IMR-90 (cell line): ENCODE results near the gene TMSB10.

ENCODE experiments used
- CEBPB ChIP-seq: IDR thresholded peaks from 2 replicates; pipeline ENCODE4 v1.6.1; 2012; ENCODE audit warnings: low read depth, low read length, improper control_type of control experiment
- CHD1 ChIP-seq: IDR thresholded peaks from 2 replicates; pipeline ENCODE4 v1.6.1; 2012; ENCODE audit warnings: low read depth, low read length, improper control_type of control experiment
- FOS ChIP-seq: fragments of 150-350 bp; IDR thresholded peaks from 2 replicates; pipeline ENCODE4 v1.6.1; 2016; ENCODE audit warnings: low read depth, low read length
- MAFK ChIP-seq: IDR thresholded peaks from 2 replicates; pipeline ENCODE4 v1.6.1; 2012; ENCODE audit warnings: low read depth, low read length, improper control_type of control experiment
- MAZ ChIP-seq: IDR thresholded peaks from 2 replicates; pipeline ENCODE4 v1.6.1; 2012; ENCODE audit warnings: low read depth, mild to moderate bottlenecking, low read length, improper control_type of control experiment, moderate library complexity, borderline replicate concordance
- MXI1 ChIP-seq: IDR thresholded peaks from 2 replicates; pipeline ENCODE4 v1.6.1; 2012; ENCODE audit warnings: low read depth, mild to moderate bottlenecking, low read length, moderate library complexity, borderline replicate concordance
- POLR2A ChIP-seq: IDR thresholded peaks from 2 replicates; pipeline ENCODE4 v1.6.1; 2012; ENCODE audit warnings: mild to moderate bottlenecking, low read depth, low read length
- RCOR1 ChIP-seq: IDR thresholded peaks from 2 replicates; pipeline ENCODE4 v1.6.1; 2012; ENCODE audit warnings: mild to moderate bottlenecking, low read length, improper control_type of control experiment; ENCODE audit not compliant: insufficient replicate concordance
- RFX5 ChIP-seq: IDR thresholded peaks from 2 replicates; pipeline ENCODE4 v1.8.0; 2012; ENCODE audit warnings: low read depth, mild to moderate bottlenecking, low read length, moderate library complexity
- SMC3 ChIP-seq: fragments of 150-350 bp; IDR thresholded peaks from 2 replicates; pipeline ENCODE4 v1.6.1; 2016; ENCODE audit warnings: low read depth, mild to moderate bottlenecking, antibody characterized with exemption, low read length, moderate library complexity
- TF ChIP-seq, protein P1 (sequence below): fragments of 150-350 bp; IDR thresholded peaks from 2 replicates; pipeline ENCODE4 v1.6.1; 2017; ENCODE audit warnings: mild to moderate bottlenecking, antibody characterized with exemption, low read length, low read depth
- TF ChIP-seq, protein P2 (sequence below): conservative IDR thresholded peaks from 2 replicates; pipeline ENCODE4 v1.5.1; 2012; ENCODE audit warnings: mild to moderate bottlenecking, low read depth, low read length, improper control_type of control experiment

DNA sequence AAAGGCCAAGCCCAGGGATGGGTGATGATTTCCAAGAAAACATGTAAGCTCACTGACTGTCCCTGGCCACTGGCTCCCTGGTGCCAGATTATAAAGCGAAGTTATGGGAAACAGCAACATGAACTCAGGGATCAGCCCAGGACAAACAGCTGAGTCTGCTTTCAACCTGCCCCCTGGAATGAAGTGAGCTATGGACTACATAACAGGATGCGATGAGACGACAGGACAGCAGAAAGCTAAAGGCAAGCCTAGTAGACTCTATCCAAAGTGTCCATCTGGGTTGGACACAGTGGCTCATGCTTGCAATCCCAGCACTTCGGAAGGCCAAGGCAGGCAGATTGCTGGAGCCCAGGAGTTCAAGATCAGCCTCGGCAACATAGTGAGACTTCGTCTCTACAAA lies 48.9 kb downstream of the TMSB10 start:
- TF ChIP-seq RFX5 (no peak), SMC3 (no peak), MAFK (no peak), RCOR1 (no peak), POLR2A (no peak), MXI1 (no peak), CEBPB (no peak), FOS (no peak), CHD1 (no peak), MAZ (no peak)
- TF ChIP-seq, protein P1, sequence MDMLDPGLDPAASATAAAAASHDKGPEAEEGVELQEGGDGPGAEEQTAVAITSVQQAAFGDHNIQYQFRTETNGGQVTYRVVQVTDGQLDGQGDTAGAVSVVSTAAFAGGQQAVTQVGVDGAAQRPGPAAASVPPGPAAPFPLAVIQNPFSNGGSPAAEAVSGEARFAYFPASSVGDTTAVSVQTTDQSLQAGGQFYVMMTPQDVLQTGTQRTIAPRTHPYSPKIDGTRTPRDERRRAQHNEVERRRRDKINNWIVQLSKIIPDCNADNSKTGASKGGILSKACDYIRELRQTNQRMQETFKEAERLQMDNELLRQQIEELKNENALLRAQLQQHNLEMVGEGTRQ = no peak
- TF ChIP-seq, protein P2, sequence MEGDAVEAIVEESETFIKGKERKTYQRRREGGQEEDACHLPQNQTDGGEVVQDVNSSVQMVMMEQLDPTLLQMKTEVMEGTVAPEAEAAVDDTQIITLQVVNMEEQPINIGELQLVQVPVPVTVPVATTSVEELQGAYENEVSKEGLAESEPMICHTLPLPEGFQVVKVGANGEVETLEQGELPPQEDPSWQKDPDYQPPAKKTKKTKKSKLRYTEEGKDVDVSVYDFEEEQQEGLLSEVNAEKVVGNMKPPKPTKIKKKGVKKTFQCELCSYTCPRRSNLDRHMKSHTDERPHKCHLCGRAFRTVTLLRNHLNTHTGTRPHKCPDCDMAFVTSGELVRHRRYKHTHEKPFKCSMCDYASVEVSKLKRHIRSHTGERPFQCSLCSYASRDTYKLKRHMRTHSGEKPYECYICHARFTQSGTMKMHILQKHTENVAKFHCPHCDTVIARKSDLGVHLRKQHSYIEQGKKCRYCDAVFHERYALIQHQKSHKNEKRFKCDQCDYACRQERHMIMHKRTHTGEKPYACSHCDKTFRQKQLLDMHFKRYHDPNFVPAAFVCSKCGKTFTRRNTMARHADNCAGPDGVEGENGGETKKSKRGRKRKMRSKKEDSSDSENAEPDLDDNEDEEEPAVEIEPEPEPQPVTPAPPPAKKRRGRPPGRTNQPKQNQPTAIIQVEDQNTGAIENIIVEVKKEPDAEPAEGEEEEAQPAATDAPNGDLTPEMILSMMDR = no peak
